Measurements from ENCODE around the gene GARIN5A.

GARIN5A gene

DNA sequence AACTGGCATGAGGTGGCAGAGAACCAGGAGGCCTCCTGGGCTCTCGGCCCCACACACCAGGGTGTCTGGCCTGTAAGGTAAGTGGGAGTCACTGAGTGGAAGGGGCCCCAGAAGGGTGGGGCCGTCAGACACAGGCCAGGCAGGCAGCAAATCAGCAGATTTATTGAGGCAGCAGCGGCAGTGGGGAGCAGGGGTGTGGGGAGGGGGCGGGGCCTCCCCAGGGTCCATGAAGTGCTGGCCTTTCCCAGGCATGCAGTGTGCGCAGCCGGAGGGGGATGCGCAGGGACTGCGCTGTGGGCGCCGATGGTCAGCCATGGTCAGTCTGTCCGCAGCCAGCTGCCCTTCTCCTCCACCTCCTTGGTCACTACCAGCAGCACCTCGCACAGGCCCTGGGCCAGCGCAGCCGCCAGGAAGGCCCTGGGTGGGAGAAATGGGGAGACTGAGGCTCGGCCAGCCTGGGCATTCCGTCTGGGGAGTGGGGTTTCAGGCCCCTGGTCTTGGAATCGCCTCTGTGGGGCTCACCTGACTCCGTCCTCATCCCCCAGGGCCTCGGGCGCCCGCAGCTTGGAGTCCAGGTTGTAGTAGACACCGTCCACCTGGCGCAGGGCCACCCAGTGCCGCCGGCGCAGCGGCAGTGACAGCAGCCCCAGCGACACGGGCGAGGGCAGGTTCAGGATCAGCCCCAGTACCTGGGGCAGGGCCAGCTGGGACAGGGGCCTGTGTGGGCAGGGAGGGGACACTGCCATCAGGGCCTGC, 29.4 kb upstream of the GARIN5A start:
- no peak overlapping the region for H3K4me3 ChIP-seq (ENCODE audit: low read length)
- no peaks in the 10 kb centered on the region for H3K36me3 ChIP-seq (ENCODE audit: insufficient read depth, low read length)
- H3K9ac ChIP-seq (ENCODE audit: low read depth, low read length): no peak overlapping the region
- H3K27me3 ChIP-seq (ENCODE audit: control insufficient read depth, insufficient read depth, low read length): peaks cover 7% of the 10 kb centered on the region
- H3K9me3 ChIP-seq (replicated peaks; ENCODE audit: low read length): no peaks in the 10 kb centered on the region
- peaks cover 7% of the 10 kb centered on the region for H3K4me1 ChIP-seq (ENCODE audit: control insufficient read depth, insufficient read depth, low read length)
- no peak overlapping the region for H3K4me2 ChIP-seq (ENCODE audit: low read length)

DNA sequence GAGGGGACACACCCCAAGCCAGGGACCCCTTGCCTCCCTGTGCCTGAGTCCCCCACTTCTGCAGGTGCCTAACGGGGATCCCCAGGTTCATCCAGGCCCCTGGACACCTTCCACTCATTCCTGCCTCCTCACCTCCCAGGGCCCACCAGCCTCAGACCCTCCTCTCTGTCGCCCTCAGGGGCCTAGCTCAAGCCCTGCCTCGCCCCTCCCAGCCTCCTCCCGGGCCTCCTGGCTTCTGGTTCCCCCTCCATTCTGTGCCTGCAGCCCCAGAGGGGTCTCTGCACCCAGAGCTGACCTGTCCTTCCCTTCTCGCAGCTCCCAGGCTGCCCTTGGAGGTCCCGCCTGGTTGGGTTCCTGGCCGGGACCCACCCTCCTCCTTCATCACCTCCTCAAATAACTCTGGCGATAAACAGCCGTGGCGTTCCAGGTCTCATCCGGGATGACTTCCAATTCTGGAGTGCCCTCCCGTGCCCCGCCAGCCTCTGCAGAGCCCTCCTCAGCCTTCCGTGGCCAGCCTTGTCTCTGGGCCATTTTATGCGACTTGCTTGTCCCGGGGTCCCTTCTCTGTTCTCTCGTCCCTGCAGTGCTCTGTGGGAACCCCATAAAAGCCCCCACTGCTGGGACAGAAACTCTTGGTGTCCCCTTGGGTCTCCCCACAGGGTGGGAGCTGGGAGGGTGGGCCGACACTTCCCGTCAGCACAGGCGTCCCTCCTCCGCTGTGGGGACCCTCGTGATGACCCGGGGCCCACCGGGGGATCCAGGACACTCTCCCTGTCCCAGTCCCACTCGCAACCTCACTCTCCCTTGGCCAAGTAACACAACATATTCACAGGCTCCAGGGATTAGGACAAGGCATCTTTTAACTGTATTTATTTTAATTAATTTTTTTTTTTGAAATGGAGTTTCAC, 25.2 kb upstream of the GARIN5A start:
- Histone ChIP-seq H3K27me3 (ENCODE audit: control insufficient read depth, insufficient read depth, low read length) (peaks cover 39% of the 10 kb centered on the region), H3K9ac (ENCODE audit: low read depth, low read length) (no peak overlapping the region), H3K9me3 (replicated peaks; ENCODE audit: low read length) (no peaks in the 10 kb centered on the region), H3K4me1 (ENCODE audit: control insufficient read depth, insufficient read depth, low read length) (no peaks in the 10 kb centered on the region), H3K36me3 (ENCODE audit: insufficient read depth, low read length) (no peaks in the 10 kb centered on the region), H3K4me2 (ENCODE audit: low read length) (no peak overlapping the region), H3K4me3 (ENCODE audit: low read length) (no peak overlapping the region)

DNA sequence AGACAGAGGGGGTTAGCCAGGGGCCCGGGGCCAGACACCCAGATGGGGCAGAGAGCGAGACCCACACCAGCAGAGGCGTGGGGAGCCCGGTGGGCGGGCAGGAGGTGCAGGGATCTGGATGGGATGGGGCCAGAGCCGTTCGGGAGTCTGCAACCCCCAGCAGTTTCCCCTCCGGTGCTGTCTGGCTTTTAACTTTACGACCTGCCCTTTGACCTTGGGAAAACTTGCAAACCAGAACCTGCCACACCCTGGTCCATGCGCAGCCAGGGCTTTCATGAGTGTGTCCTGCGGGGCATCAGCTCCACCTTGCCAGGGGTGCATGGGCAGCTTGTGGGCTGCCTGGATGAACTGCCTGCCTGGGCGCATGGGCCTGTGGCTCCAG, 24.5 kb upstream of the GARIN5A start:
- Histone ChIP-seq H3K4me1 (ENCODE audit: control insufficient read depth, insufficient read depth, low read length) (no peaks in the 10 kb centered on the region), H3K36me3 (ENCODE audit: insufficient read depth, low read length) (no peaks in the 10 kb centered on the region), H3K9me3 (replicated peaks; ENCODE audit: low read length) (no peaks in the 10 kb centered on the region), H3K4me2 (ENCODE audit: low read length) (no peak overlapping the region), H3K9ac (ENCODE audit: low read depth, low read length) (no peak overlapping the region), H3K4me3 (ENCODE audit: low read length) (no peak overlapping the region), H3K27me3 (ENCODE audit: control insufficient read depth, insufficient read depth, low read length) (peaks cover 45% of the 10 kb centered on the region)

DNA sequence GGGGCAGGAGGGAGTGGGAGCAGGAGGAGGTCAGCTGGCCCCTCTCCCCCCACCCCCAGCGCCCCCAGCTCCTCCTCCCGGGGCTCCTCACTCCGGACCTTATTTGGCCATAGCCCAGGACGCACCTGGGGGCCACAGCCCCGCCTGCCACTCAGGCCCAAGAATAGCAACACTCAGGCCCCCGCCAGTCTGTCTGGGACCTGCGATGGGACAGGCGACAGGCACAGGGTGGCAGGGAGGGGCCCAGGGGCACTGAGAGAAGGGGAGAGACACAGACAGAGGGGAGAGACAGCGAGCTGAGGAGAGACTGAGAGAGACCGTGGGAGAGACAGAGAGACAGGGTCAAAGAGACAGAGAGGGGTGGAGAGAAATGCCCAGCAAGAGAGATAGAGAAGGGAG, 24.1 kb upstream of the GARIN5A start:
- Histone ChIP-seq H3K27me3 (ENCODE audit: control insufficient read depth, insufficient read depth, low read length) (peaks cover 46% of the 10 kb centered on the region), H3K9ac (ENCODE audit: low read depth, low read length) (no peak overlapping the region), H3K4me2 (ENCODE audit: low read length) (no peak overlapping the region), H3K4me1 (ENCODE audit: control insufficient read depth, insufficient read depth, low read length) (no peaks in the 10 kb centered on the region), H3K4me3 (ENCODE audit: low read length) (no peak overlapping the region), H3K9me3 (replicated peaks; ENCODE audit: low read length) (no peaks in the 10 kb centered on the region), H3K36me3 (ENCODE audit: insufficient read depth, low read length) (no peaks in the 10 kb centered on the region)

DNA sequence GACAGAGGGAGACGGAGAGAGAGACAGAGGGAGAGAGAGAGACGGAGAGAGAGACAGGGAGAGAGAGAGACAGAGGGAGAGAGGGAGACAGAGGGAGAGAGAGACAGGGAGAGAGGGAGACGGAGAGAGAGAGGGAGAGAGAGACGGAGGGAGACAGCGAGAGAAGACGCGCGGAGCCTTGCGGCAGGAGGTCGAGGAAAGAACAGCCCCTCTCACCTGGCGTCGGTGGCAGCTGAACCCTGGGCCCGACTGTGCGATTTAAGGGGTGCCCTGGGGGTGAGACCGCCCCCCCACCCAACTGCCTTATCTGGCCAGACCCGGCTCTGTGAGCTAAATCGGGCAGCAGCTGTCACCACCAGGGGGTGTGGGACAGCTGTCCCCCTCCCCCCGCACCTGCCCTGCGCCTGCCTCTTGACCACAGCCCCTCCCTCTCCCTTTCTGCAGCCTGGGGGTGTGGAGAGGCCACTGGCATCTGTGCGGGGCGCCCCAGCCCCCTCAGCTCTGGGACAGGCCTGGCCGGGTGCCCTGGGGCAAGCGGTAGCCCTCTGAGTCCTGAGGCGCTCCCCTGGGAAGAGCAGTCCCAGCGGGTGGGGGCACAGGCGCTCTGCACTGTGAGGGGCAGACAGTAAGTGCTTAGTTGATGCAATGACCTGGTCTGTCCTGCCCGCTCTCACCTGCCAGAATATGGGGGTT, 23.6 kb upstream of the GARIN5A start:
- peaks cover 49% of the 10 kb centered on the region for H3K27me3 ChIP-seq (ENCODE audit: control insufficient read depth, insufficient read depth, low read length)
- H3K4me1 ChIP-seq (ENCODE audit: control insufficient read depth, insufficient read depth, low read length): no peaks in the 10 kb centered on the region
- no peak overlapping the region for H3K4me3 ChIP-seq (ENCODE audit: low read length)
- no peaks in the 10 kb centered on the region for H3K9me3 ChIP-seq (replicated peaks; ENCODE audit: low read length)
- H3K4me2 ChIP-seq (ENCODE audit: low read length): no peak overlapping the region
- H3K36me3 ChIP-seq (ENCODE audit: insufficient read depth, low read length): no peaks in the 10 kb centered on the region
- no peak overlapping the region for H3K9ac ChIP-seq (ENCODE audit: low read depth, low read length)

DNA sequence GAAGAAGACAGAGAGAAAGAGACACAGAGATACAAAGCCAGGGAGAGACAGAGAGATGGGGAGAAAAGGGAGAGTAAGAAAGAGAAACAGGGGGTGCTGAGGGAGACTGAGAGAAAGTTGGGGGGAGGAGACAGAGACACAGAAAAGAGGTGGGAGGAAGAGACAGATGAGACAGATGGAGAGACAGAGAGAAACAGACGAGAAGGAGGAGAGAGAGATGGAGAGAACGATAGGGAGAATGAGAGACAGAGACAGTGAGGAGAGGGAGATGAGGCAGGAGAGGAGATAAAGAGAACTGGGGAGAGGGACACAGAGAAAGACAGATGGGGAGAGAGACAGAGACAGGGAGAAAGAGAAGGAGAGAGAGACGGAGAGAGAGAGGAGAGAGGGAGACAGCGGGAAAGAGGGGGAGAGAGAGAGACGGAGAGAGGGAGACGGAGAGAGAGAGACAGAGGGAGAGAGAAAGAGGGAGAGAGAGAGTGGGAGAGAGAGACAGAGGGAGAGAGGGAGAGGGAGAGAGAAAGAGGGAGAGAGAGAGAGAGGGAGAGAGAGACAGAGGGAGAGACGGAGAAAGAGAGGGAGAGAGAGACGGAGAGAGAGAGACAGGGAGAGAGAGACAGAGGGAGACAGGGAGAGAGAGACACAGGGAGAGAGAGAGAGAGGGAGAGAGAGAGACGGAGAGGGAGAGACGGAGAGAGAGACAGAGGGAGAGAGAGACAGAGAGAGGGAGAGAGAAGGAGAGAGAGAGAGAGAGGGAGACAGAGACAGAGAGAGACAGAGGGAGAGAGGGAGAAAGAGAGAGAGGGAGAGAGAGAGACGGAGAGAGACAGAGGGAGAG, 21.8 kb upstream of the GARIN5A start:
- peaks cover 60% of the 10 kb centered on the region for H3K27me3 ChIP-seq (ENCODE audit: control insufficient read depth, insufficient read depth, low read length)

DNA sequence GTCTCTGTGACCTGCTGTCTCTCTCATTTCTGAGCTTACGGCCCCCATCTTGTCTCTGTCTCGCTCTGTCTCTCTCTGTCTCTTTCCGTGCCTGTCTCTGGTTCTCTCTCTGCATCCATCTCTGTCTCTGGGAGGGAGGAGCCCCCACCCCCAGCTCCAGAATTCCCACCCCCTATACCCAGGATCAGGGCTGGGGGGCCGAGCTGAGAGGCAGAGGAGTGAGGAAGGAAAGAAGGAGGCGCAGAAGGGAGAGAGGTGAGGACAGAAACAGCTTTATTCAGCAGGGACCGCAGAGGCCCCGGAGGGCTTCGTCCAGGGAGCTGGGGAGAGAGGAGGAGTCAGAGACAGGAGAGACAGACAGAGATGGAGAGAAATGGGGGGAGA, 20.4 kb upstream of the GARIN5A start:
- no peaks in the 10 kb centered on the region for H3K4me1 ChIP-seq (ENCODE audit: control insufficient read depth, insufficient read depth, low read length)
- H3K4me3 ChIP-seq (ENCODE audit: low read length): no peak overlapping the region
- H3K9me3 ChIP-seq (replicated peaks; ENCODE audit: low read length): no peaks in the 10 kb centered on the region
- peaks cover 69% of the 10 kb centered on the region for H3K27me3 ChIP-seq (ENCODE audit: control insufficient read depth, insufficient read depth, low read length)
- no peaks in the 10 kb centered on the region for H3K36me3 ChIP-seq (ENCODE audit: insufficient read depth, low read length)
- no peak overlapping the region for H3K9ac ChIP-seq (ENCODE audit: low read depth, low read length)
- no peak overlapping the region for H3K4me2 ChIP-seq (ENCODE audit: low read length)

More for the DNA sequence above, 21.8 kb upstream of the GARIN5A start:
- no peaks in the 10 kb centered on the region for H3K9me3 ChIP-seq (replicated peaks; ENCODE audit: low read length)
- no peaks in the 10 kb centered on the region for H3K36me3 ChIP-seq (ENCODE audit: insufficient read depth, low read length)
- H3K9ac ChIP-seq (ENCODE audit: low read depth, low read length): no peak overlapping the region
- no peaks in the 10 kb centered on the region for H3K4me1 ChIP-seq (ENCODE audit: control insufficient read depth, insufficient read depth, low read length)
- H3K4me2 ChIP-seq (ENCODE audit: low read length): no peak overlapping the region
- no peak overlapping the region for H3K4me3 ChIP-seq (ENCODE audit: low read length)

DNA sequence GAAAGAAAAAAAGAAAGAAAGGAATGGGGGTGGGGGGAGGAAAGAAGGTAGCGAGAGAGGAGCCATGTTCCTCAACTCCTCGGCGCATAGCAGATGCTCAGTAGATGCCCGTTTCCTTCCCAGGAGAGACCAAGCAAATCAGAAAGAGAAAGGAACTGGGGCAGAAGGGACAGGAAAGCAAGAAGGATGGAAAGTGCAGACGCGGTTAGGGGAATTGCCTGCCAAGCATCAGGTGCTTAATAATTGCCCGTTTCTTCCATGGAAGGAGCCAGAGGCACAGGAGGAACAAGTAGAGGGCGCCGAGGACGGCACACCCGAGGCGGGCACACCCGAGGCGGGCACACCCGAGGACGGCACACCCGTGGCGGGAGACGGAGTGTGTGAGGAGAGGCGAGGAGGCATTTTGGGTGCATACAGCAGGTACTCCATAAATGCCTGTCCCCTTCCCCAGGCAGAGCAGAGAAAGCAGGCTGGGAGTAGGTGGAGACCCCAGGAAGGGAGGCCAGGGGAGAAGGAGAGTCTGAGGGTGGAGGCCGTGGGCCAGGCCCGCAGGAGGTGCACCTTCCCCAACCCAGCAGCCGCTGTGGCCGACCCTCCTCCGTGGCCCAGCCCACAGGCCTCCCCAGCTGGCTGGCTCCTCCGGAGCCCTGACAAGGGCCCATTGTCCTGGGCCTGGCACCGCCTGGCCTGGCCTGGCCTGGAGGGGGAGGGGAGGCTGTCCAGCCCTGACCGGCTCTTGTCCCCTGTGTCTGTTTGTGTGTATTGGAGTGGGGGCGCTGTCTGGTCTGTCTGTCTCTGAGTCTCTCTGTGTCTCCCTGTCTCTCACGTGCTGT, 19.8 kb upstream of the GARIN5A start:
- no peaks in the 10 kb centered on the region for H3K4me1 ChIP-seq (ENCODE audit: control insufficient read depth, insufficient read depth, low read length)
- H3K4me3 ChIP-seq (ENCODE audit: low read length): no peak overlapping the region
- H3K9me3 ChIP-seq (replicated peaks; ENCODE audit: low read length): no peaks in the 10 kb centered on the region
- no peak overlapping the region for H3K9ac ChIP-seq (ENCODE audit: low read depth, low read length)
- H3K27me3 ChIP-seq (ENCODE audit: control insufficient read depth, insufficient read depth, low read length): peaks cover 72% of the 10 kb centered on the region
- no peak overlapping the region for H3K4me2 ChIP-seq (ENCODE audit: low read length)
- no peaks in the 10 kb centered on the region for H3K36me3 ChIP-seq (ENCODE audit: insufficient read depth, low read length)

DNA sequence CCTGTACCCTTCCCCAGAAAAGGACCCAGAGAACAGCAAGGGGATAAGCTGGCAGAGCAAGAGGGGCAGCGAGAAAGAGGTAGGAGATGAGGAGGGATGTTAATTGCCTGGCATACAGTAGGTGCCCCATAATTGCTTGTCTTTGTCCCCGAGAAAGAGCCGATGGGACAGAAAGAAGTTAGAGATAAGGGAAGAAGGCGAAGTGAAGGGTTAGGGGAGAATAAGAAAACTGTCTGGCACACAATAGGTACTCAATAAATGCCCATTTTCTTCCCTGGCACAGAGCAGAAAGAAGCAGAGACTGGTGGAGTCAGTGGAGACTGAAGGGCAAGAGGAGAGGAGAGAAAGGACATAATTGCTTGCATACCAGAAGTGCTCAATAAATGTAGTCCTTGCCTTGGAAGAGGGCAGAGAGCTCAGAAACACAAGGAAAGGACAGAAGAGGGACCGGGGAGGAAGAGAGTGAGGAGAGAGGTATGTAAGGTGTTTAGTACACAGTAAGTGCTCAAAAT, 18.4 kb upstream of the GARIN5A start:
- Histone ChIP-seq H3K9ac (ENCODE audit: low read depth, low read length) (no peak overlapping the region), H3K27me3 (ENCODE audit: control insufficient read depth, insufficient read depth, low read length) (peaks cover 69% of the 10 kb centered on the region), H3K4me2 (ENCODE audit: low read length) (no peak overlapping the region), H3K4me3 (ENCODE audit: low read length) (no peak overlapping the region), H3K9me3 (replicated peaks; ENCODE audit: low read length) (no peaks in the 10 kb centered on the region), H3K4me1 (ENCODE audit: control insufficient read depth, insufficient read depth, low read length) (no peaks in the 10 kb centered on the region), H3K36me3 (ENCODE audit: insufficient read depth, low read length) (no peaks in the 10 kb centered on the region)

Measured in skeletal muscle satellite cell (primary cell).